OCI-LY3 (cell line): ENCODE data around the gene MCF2.

Source experiments
- H2AFZ ChIP-seq: fragments of 200-600, 300-600 bp; shearing (Covaris generic); 2 replicates; pipeline ENCODE4 v1.6.0; 2014; ENCODE audit warnings: antibody characterized with exemption, low read depth, low read length
- H3K27ac ChIP-seq: fragments of 200-600, 300-600 bp; sonication (generic); 2 replicates; pipeline ENCODE4 v1.5.1; 2014; ENCODE audit warnings: mild to moderate bottlenecking, low read length, moderate library complexity, mixed read lengths
- H3K27me3 ChIP-seq: fragments of 200-600, 300-600 bp; sonication (generic); 2 replicates; pipeline ENCODE4 v1.6.1; 2014; ENCODE audit warnings: low read depth, low read length, mixed read lengths
- H3K36me3 ChIP-seq: fragments of 200-600, 300-600 bp; sonication (generic); replicated peaks from 2 replicates; pipeline ENCODE3; 2014; ENCODE audit warnings: low read depth, low read length, mixed read lengths
- H3K4me1 ChIP-seq: fragments of 300-600, 200-600 bp; sonication (generic); 2 replicates; pipeline ENCODE4 v1.6.1; 2014; ENCODE audit warnings: low read length, mixed read lengths
- H3K4me2 ChIP-seq: fragments of 200-600, 300-600 bp; sonication (generic); 2 replicates; pipeline ENCODE4 v1.6.1; 2014; ENCODE audit warnings: low read length, mixed read lengths
- H3K4me3 ChIP-seq: fragments of 300-600, 200-600 bp; sonication (generic); 2 replicates; pipeline ENCODE4 v1.5.1; 2014; ENCODE audit warnings: antibody characterized with exemption, mild to moderate bottlenecking, low read length, moderate library complexity
- H3K79me2 ChIP-seq: fragments of 300-600, 200-600 bp; shearing (Covaris generic); 2 replicates; pipeline ENCODE4 v1.6.1; 2014; ENCODE audit warnings: mild to moderate bottlenecking, low read length, mixed read lengths
- H3K9ac ChIP-seq: fragments of 300-600, 200-600 bp; shearing (Covaris generic); 2 replicates; pipeline ENCODE4 v1.6.0; 2014; ENCODE audit warnings: mild to moderate bottlenecking, low read length, moderate library complexity
- H3K9me3 ChIP-seq: fragments of 200-600, 300-600 bp; shearing (Covaris generic); 2 replicates; pipeline ENCODE4 v1.6.1; 2014; ENCODE audit warnings: low read length, mixed read lengths; ENCODE audit not compliant: insufficient read depth
- H4K20me1 ChIP-seq: fragments of 200-600, 300-600 bp; sonication (generic); 2 replicates; pipeline ENCODE4 v1.6.1; 2016; ENCODE audit warnings: low read length, mixed read lengths; ENCODE audit not compliant: insufficient read depth
- CTCF ChIP-seq: fragments of 200-600, 300-600 bp; sonication (generic); IDR thresholded peaks from 2 replicates; pipeline ENCODE4 v1.5.1; 2014; ENCODE audit warnings: antibody characterized with exemption, low read length, low read depth
- EZH2phosphoT487 ChIP-seq: fragments of 200-600 bp; shearing (Covaris generic); IDR thresholded peaks from 2 replicates; pipeline ENCODE4 v1.6.1; 2018; ENCODE audit warnings: antibody characterized with exemption, mixed run types, low read depth

The MCF2 gene

GRCh38 chrX:139532834-139533233, 175.1 kb downstream of the MCF2 start:
- TF ChIP-seq CTCF (no peak), EZH2phosphoT487 (no peak)
- no peak overlapping the region for H3K4me3 ChIP-seq
- no peak overlapping the region for H3K9ac ChIP-seq
- no peaks in the 10 kb centered on the region for H3K36me3 ChIP-seq
- H2AFZ ChIP-seq = no peak overlapping the region
- no peak overlapping the region for H3K27ac ChIP-seq
- H4K20me1 ChIP-seq = no peaks in the 10 kb centered on the region
- no peaks in the 10 kb centered on the region for H3K9me3 ChIP-seq
- H3K27me3 ChIP-seq = no peaks in the 10 kb centered on the region
- no peak overlapping the region for H3K4me2 ChIP-seq
- no peaks in the 10 kb centered on the region for H3K79me2 ChIP-seq
- H3K4me1 ChIP-seq = no peaks in the 10 kb centered on the region
